ENCODE results near the gene FN1.
"Not testable (repeated sequence)": the region's sequence is repeated elsewhere in the genome, so short reads cannot be mapped to it uniquely, and the experiment has no call there.

Gene FN1

DNA sequence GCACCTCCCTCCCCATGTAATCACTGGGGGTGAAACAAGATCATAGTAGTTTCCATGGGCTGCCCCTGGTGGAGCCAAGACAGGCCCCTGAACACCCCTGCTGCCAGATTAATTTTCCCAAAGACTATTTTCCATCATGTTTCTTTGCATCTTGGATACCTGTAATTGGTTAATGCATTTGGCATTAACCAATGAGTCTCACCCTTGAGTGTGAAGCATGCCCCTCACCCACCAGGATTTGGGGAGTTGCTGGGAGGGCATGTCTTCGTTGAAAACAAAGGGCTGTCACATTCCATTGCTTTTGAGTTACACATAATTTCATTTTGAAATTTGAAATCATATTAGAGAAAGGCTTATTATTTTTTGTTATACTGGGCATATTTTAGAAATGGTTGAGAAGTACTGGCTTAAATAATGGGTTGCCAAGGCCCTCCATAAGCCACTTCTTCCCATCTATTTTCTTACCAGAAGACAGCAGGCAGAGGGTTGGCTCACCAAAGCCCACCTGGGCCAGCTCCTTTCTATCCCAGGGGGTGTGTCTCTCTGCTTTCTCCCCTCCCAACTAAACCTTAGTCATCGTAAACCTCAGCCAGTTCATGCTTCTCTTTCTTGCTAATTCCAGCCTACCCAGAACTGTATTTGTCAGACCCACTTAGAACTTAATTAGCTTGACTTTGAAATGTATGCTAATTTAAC lies 72.3 kb downstream of the FN1 start:
- DNase-seq = no peak

GRCh38 chr2:215363039-215363438 lies 72.8 kb downstream of the FN1 start:
- DNase-seq = no peak

GRCh38 chr2:215362562-215362904 lies 73.3 kb downstream of the FN1 start:
- DNase-seq = no peak

- no peak for DNase-seq
These were observed 73.8 kb downstream of the FN1 start for GRCh38 chr2:215361876-215362561.

DNA sequence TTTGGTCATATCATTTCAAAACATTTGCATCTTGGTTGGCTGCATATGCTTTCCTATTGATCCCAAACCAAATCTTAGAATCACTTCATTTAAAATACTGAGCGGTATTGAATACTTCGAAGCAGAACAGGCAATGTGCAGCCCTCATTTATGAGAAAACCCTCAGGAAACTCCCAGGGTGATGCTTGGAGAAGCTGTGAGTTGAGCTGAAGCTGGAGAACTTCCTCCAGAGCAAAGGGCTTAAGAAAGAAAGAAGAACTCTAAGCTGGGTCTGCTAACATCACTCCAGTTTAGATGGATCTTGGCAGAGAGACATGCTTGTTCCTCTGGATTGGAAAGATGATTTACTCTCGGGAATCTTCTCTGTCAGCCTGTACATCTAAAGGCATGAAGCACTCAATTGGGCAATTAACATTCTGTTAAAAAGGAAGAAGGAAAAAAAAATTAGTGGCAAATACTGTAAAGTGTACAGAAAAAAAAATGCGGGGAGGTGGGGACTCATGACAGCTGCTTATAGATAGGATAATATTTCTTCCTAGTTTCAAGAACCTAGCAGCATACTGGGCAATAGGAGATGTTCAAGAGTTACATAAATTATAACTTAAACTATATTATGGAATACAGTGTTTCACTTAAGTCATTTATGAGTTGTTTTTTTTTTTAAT lies 74.5 kb downstream of the FN1 start:
- DNase-seq = no peak

DNA sequence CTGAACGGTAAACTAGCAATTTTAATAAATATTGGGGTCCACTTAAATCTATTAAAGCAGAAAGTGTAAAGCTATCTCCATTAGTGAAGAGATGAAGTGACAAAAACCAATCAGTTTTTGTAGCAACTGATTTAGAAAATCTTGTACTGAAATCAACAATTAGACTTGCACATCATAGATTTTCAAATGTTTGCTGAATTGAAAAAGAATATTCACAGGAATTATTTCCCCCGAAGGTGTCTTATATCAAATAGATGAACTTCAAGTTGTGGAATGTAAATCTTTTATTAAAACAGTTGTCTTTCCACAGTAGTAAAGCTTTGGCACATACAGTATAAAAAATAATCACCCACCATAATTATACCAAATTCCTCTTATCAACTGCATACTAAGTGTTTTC lies 75.3 kb downstream of the FN1 start:
- no peak for DNase-seq

DNA sequence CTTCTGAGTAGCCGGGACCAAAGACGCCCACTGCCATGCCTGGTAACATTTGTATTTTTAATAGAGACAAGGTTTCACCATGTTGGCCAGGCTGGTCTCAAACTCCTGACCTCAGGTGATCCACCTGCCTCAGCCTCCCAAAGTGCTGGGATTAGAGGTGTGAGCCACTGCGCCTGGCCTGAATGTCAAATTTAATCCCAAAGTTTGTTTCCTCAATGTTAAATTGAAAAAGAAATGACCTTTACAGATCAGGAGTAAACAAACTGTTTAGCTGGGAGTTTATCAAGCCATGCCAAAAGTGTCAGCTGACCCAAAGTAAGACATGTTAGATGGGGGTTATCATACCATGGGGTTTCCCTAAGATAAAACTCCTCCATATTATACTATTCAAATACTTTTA lies 75.8 kb downstream of the FN1 start:
- not testable (repeated sequence) for DNase-seq

DNA sequence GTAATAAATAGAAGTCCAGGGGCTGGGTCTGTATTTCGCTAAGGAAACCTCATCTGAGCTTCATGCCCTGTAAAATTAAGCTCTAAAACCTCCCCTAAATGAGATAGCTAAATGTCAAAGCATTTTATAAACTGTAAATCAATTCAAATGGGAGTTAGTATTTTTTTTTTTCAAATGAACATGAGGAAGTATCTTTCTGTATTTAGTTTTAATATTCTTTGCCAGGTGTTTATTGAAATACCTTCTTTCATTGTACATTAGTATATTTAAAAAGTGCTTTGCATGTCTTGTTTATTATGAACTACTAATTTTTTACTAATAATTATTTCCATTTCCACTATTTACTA lies 76.3 kb downstream of the FN1 start:
- DNase-seq = no peak

- DNase-seq = no peak
These were observed 76.8 kb downstream of the FN1 start for GRCh38 chr2:215358891-215359575.

DNA sequence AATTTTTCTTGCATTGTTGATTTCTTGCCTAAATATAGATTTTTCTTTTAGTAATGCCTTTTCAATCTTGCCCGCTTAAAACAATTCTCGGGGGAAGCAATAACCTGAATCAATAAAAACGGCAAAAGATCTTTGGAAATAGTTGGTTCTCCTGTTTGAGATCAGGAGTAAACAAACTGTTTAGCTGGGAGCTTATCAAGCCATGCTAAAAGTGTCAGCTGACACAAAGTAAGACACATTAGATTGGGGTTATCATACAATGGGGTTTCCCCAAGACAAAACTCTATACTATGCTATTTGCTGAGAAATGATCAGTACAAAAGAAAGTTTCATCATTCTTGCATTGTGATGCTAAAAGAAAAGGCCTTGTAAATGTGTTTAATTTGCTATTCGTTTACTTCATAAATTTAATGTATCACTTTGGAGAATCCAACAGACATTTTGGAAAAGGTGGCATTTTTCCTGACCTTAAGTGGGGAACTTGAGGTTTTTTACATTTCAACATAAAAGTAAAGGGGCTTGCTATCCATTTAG lies 77.5 kb downstream of the FN1 start:
- DNase-seq = no peak

DNA sequence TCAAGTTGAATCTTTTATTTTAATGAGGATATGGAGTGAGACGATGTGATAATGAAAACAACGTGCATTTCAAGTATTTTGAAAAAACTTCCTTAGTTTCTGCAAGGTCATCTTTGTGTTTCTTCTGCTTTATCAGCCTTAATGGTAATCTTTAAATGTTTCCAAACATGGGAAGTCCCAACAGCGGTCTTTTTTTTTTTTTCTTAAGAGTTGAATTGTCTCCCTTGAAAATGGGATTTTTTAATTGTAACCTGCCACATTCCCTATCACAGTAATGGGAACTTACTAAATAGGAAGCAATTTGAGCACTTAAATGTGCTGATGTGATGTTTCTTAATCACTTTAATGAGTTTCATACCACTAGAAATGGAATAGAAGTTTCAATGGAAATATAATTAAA lies 78.2 kb downstream of the FN1 start:
- no peak for DNase-seq

- DNase-seq = no peak
These were observed 78.9 kb downstream of the FN1 start for GRCh38 chr2:215356948-215357461.

GRCh38 chr2:215356334-215356947 lies 79.4 kb downstream of the FN1 start:
- DNase-seq = no peak

DNA sequence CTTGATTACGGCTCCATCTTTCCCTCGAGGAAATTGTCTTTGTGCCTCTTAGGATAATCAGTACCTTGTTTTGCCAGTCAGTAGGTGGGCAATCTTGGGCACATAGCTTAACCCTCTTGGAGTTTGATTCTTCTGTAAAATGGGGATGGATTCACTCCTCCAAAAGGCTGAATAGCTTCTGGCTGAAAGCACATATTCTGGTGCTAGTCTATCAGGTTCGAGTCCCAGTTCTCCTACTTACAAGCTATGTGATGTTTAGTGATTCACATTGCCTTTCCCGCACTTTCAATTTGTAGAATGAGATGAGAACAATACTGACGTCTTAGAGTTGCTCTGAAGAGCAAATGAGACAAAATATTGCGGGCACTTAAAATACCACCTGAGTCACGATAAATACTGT lies 80.1 kb downstream of the FN1 start:
- DNase-seq = no peak

DNA sequence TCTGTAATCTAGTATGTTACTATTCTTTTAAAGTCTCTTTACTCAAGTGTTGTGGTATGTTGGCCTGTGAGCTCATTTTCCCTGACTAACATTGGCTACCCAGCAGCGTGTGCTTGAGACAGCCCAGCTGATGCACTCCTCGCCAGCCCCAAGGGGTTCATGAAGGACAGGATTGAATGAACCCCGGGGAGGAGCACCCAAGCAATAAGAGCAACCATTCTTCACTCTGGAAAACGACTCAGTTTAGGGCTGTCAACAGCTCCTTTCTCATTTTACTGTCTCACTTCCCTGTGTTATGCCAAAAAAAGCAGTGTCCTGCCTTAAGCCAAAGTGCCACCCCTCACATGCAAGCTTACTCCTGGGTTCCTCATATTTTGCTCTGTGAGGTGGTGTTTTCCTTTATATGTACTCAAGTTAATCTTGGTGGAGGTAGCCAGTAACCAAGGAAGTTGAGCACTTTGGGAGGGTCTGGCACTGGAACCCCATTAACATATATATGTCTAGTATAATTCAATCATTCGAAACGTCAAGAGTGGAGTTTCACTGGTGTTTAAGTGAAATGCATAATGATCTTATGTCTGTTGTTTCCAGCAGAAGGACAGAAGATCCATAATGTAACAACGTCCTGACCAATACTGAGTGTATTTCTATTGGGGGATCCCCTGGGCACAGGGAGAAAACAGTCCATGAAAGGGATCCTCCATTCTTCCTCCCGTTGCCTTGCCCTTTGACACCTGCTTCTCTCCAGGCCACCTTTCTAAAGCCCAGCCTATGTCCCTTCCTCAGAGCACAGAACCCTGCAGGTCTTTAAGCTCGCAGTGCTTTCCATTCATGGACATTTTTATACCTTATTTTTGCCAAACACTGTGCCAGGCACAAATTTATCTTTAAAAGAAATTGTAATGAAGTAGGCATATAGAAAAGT lies 80.8 kb downstream of the FN1 start:
- DNase-seq = no peak

DNA sequence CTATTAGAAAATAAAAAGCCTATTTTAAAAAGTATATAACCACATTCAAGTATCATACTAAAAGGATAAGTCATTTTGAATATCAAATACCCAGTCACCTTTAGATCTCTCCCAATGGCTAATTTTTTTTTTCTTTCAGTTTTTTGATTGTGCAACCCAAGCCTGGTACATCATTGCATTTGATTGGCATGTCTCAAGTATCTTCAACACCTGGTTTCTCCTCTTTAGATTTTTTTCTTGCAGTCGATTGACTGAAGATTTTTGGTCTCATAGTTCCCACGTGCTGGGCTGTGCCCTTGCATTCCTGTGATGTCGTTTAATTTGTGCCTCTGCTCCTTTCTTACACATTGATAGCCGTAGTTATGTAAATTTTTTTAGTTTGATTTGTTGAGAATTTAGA lies 83.3 kb downstream of the FN1 start:
- no peak for DNase-seq

DNA sequence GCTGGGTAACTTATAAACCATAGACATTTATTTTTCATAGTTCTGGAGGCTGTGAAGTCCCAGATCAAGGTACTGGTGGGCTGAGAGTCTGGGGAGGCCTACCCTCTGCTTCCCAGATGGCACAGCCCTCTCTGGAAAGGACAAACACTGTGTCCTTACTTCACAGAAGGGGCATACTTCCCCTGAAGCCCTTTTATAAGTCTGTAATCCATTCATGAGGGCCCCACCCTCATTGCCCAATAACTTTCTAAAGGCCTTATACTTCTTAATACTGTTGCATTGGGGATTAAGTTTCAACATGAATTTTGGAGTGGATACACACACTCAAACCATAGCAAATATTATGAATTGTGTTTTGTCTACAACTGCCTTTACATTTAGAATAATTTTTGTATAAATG lies 88.0 kb downstream of the FN1 start:
- no peak for DNase-seq

- no peak for DNase-seq
These were observed 96.8 kb downstream of the FN1 start for GRCh38 chr2:215338883-215339679.

DNA sequence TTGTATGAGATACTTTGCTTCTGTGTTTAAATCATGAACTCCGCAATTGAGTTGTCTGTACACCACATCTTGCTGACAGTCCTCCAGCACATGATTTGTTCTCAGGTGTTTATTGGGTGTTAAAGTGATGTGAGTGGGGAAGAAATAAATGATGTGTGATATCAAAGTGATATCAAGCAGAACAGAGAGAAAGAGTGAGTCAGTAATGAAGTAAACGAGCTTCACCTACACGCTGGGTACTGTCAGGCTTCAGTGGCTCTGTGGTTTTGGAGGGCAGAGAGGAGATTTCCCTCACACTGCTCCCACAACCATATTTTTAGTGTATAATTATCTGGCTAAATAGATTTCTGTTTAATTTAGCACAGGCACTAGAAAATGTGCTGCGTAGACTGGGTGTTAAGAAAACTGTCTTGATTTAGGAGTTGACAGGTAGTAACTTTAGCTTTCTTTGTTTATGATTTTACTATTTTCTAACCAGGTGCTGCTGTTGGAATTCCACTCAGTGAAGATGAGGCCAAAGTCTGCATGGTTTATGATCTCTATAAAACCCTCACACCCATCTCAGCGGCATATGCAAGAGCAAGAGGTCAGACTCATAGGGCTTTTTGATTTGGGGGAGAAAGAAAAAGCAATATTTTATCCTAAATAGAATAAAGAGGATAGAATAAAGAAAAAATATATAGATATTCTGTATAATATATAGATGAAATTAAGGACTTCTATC lies 102.8 kb downstream of the FN1 start:
- no peak for DNase-seq

GRCh38 chr2:215328066-215328465 lies 107.8 kb downstream of the FN1 start:
- no peak for DNase-seq

Measured in T-helper 2 cell (primary cell).